ENCODE measurements around the gene F2R.

DNA sequence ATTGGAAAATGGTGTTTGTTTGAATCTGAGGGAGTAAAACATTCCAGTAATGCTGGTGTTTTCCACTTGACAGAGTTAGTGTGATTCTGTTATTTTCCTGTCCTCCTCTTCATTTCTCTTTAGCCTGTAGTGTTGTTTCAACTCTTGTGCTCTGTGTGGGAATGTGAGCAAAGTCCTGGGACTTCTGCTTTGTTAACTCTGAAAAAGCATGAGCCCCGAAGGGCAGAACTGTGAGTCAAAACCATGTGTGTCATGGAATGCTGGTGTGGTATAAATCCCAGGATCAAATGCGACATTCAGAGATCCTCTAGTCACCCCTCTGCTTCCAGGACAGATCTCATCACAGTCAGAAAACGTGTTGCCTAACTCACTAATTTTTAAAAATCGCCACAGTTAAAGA lies 8.9 kb downstream of the F2R start:
- no peak for TF ChIP-seq EZH2 (IDR thresholded peaks at IDR 0.05)
- TF ChIP-seq CTCF (IDR thresholded peaks at IDR 0.05), result no peak
